HepG2 (cell line): Measurements from ENCODE around the gene TOR1B. TPM values are rescaled to one million over a fixed set of nuclear protein-coding genes. Genes with fewer than 3 reads are reported as not detected.

Experiments used
- ATAC-seq: fragments of 200-7000 bp; cut with Tn5 transposase; 3 replicates; pipeline ENCODE4 v1.9.1; 2020; ENCODE audit warnings: mild to moderate bottlenecking, moderate library complexity
- BruUV-seq: library from RNA; stranded (reverse); fragments of 400-500 nt; replicated peaks from 2 replicates; lab custom pipeline; 2021; lab: Mats Ljungman, UMichigan
- CTCF ChIA-PET: fragments of 300-600 bp; formaldehyde crosslinking; extraction: SDS; loops from one replicate; lab custom pipeline; 2021; ENCODE audit warnings: low total read pairs, inconsistent platforms, low intra/inter-chr PET ratio; lab: Yijun Ruan, JAX
- POLR2A ChIA-PET: fragments of 350-600 bp; sonication (Branson Sonifier 250); formaldehyde crosslinking; loops from one replicate; lab custom pipeline; 2020; ENCODE audit warnings: antibody characterized with exemption, inconsistent platforms; lab: Yijun Ruan, JAX
- DNase-seq: peaks from one replicate; pipeline ENCODE4 v3.0.0-alpha.2; 2015; ENCODE audit warnings: low spot score
- FAIRE-seq: peaks from 3 replicates; lab custom pipeline; 2011; peaks lifted over from hg19 to GRCh38; lab: Jason Lieb, UNC
- H2AFZ ChIP-seq: one replicate; pipeline ENCODE4 v1.6.1; 2011; ENCODE audit warnings: low read length, inconsistent platforms
- H3K27ac ChIP-seq: fragments of 300-600 bp; 3 replicates; pipeline ENCODE4 v1.8.0; 2011; ENCODE audit warnings: mixed run types, mild to moderate bottlenecking, mixed read lengths, low read length, inconsistent platforms; ENCODE audit not compliant: insufficient read depth; ENCODE audit errors: extremely low read length
- H3K27me3 ChIP-seq, 2 experiments: fragments of 200-600 bp in 1 of 2; 2 replicates in 1 of 2; 3 replicates in 1 of 2; pipeline versions ENCODE4 v1.6.0 to v1.8.0; 2011; ENCODE audit warnings: low read length in 2 of 2, mild to moderate bottlenecking in 2 of 2, moderate library complexity in 2 of 2, inconsistent platforms in 1 of 2; ENCODE audit not compliant: insufficient read depth in 2 of 2, control insufficient read depth in 1 of 2
- H3K36me3 ChIP-seq, 2 experiments: fragments of 200-600 bp in 1 of 2; replicated peaks in 1 of 2; 2 replicates in 1 of 2; 3 replicates in 1 of 2; pipeline versions ENCODE4 v1.5.1 to v1.8.0; 2011; ENCODE audit warnings: low read length in 2 of 2, inconsistent platforms in 1 of 2; ENCODE audit not compliant: insufficient read depth in 2 of 2, control insufficient read depth in 1 of 2
- H3K4me1 ChIP-seq: 2 replicates; pipeline ENCODE4 v1.5.1; 2012; ENCODE audit warnings: low read length, inconsistent platforms; ENCODE audit not compliant: insufficient read depth
- H3K4me2 ChIP-seq: 2 replicates; pipeline ENCODE4 v1.6.0; 2011; ENCODE audit warnings: low read depth, low read length, inconsistent platforms
- H3K4me3 ChIP-seq, 3 experiments: fragments of 200-600 bp in 1 of 3; sonication (generic), shearing (Covaris generic) in 1 of 3; replicated peaks in 1 of 3; 2 replicates each; pipeline ENCODE4 v1.5.1; 2011 to 2016; ENCODE audit warnings: low read length in 3 of 3, inconsistent platforms in 2 of 3, low read depth in 2 of 3, mild to moderate bottlenecking in 2 of 3, control low read depth in 1 of 3, mixed read lengths in 1 of 3; ENCODE audit not compliant: insufficient read depth in 1 of 3
- H3K79me2 ChIP-seq: one replicate; pipeline ENCODE4 v1.6.1; 2011; ENCODE audit warnings: low read length, inconsistent platforms; ENCODE audit not compliant: insufficient read depth
- H3K9ac ChIP-seq: 2 replicates; pipeline ENCODE4 v1.6.0; 2011; ENCODE audit warnings: mild to moderate bottlenecking, low read depth, low read length, inconsistent platforms; ENCODE audit not compliant: insufficient read depth
- H3K9me3 ChIP-seq: 2 replicates; pipeline ENCODE4 v1.5.1; 2012; ENCODE audit warnings: mild to moderate bottlenecking, low read length
- H4K20me1 ChIP-seq: 2 replicates; pipeline ENCODE4 v1.6.0; 2011; ENCODE audit warnings: inconsistent platforms, mild to moderate bottlenecking, low read length, moderate library complexity; ENCODE audit not compliant: insufficient read depth
- GTF2F1 ChIP-seq: fragments of 150-350 bp; IDR thresholded peaks from 2 replicates; pipeline ENCODE4 v1.6.1; 2014; ENCODE audit warnings: low read length
- KDM2A ChIP-seq: sonication (generic); formaldehyde crosslinking; IDR thresholded peaks from 2 replicates; pipeline ENCODE4 v1.4.0; 2020; ENCODE audit warnings: low read depth, missing genetic modification reagents, borderline replicate concordance
- KLF13 ChIP-seq: sonication (generic); formaldehyde crosslinking; IDR thresholded peaks from 2 replicates; pipeline ENCODE4 v1.4.0; 2020; ENCODE audit warnings: mild to moderate bottlenecking, missing genetic modification reagents
- MAX ChIP-seq: IDR thresholded peaks from 2 replicates; pipeline ENCODE4 v1.6.1; 2012; ENCODE audit warnings: inconsistent platforms
- NR0B2 ChIP-seq: sonication (generic); formaldehyde crosslinking; IDR thresholded peaks from 2 replicates; pipeline ENCODE4 v1.4.0; 2020; ENCODE audit warnings: mild to moderate bottlenecking, missing genetic modification reagents
- PAWR ChIP-seq: sonication (generic); formaldehyde crosslinking; IDR thresholded peaks from 2 replicates; pipeline ENCODE4 v1.4.0; 2020; ENCODE audit warnings: missing genetic modification reagents, mild to moderate bottlenecking, borderline replicate concordance
- REL ChIP-seq: sonication (generic); formaldehyde crosslinking; conservative IDR thresholded peaks from 2 replicates; pipeline ENCODE4 v1.8.0; 2022; ENCODE audit warnings: mild to moderate bottlenecking, missing genetic modification reagents, moderate library complexity
- ZNF10 ChIP-seq: sonication (generic); formaldehyde crosslinking; IDR thresholded peaks from 2 replicates; pipeline ENCODE4 v1.4.0; 2020; ENCODE audit warnings: mild to moderate bottlenecking, low read depth, missing genetic modification reagents, borderline replicate concordance
- ZNF263 ChIP-seq: sonication (generic); formaldehyde crosslinking; IDR thresholded peaks from 2 replicates; pipeline ENCODE4 v1.4.0; 2020; ENCODE audit warnings: missing genetic modification reagents
- ZNF879 ChIP-seq: sonication (generic); formaldehyde crosslinking; IDR thresholded peaks from 2 replicates; pipeline ENCODE4 v1.8.1; 2023; ENCODE audit warnings: missing genetic modification reagents
- WGBS: methylation state at CpG from one replicate; pipeline ENCODE4 v1.1.6; 2017; ENCODE audit warnings: low lambda C conversion rate; 5-methylcytosine and 5-hydroxymethylcytosine counted together
- in situ Hi-C: cut with HindIII; loops from 2 replicates; pipeline ENCODE4 v1.10.0; 2017; ENCODE audit warnings: low pct_unique_long_range_greater_than_20kb; ENCODE audit not compliant: extremely low pct_ligation_motif_present
- intact Hi-C: fragments of 100-400 bp; cut with micrococcal nuclease; formaldehyde crosslinking; loops from one replicate; pipeline ENCODE4 v1.10.0; 2022; ENCODE audit not compliant: unreplicated experiment
- polyA plus RNA-seq, 8 experiments: library from polyadenylated mRNA; depleted of rRNA in 3 of 8; stranded (reverse) in 7 of 8; unstranded in 1 of 8; fragments of >200 nt; fragmentation: Illumina TruSeq in 4 of 8; extraction: Trizol in 4 of 8; gene quantifications; 2 replicates each; pipeline versions ENCODE4 v1.2.1 to v1.2.3, GENCODE V29; 2011 to 2016; ENCODE audit warnings: low read depth in 4 of 8, missing spikeins in 1 of 8, mixed read lengths in 1 of 8; ENCODE audit not compliant: insufficient read depth in 1 of 8
- total RNA-seq, 5 experiments: library from RNA; depleted of rRNA; stranded (reverse); fragments of >200 nt; fragmentation: Illumina TruSeq; extraction: Trizol; gene quantifications; 2 replicates each; pipeline ENCODE4 v1.2.3, GENCODE V29; 2016; ENCODE audit warnings: low read depth in 1 of 5
- TF ChIP-seq, protein P1 (sequence below): IDR thresholded peaks from 2 replicates; pipeline ENCODE4 v1.6.1; 2016; ENCODE audit warnings: low read depth
- TF ChIP-seq, protein P2 (sequence below): fragments of 450-650 bp; IDR thresholded peaks from 2 replicates; pipeline ENCODE4 v1.6.1; 2017; ENCODE audit warnings: mild to moderate bottlenecking
- TF ChIP-seq, protein P3 (sequence below): sonication (generic); formaldehyde crosslinking; IDR thresholded peaks from 2 replicates; pipeline ENCODE4 v1.4.0; 2020; ENCODE audit warnings: mild to moderate bottlenecking, missing genetic modification reagents
- TF ChIP-seq, protein P4 (sequence below): sonication (generic); formaldehyde crosslinking; IDR thresholded peaks from 2 replicates; pipeline ENCODE4 v1.8.0; 2022; ENCODE audit warnings: mild to moderate bottlenecking, missing genetic modification reagents

Gene TOR1B
- total and polyA plus RNA-seq, 2 of the 13 experiments (the other 11 are each of a cell fraction or from before 2014, with no cell fraction given) = 18.1 to 21.3 TPM

- no TSS peak for BruUV-seq
- ATAC-seq (no peak), DNase-seq (no peak), FAIRE-seq (no peak)
- no peaks in the 10 kb centered on the region for H3K4me1 ChIP-seq
- ChIA-PET POLR2A (no interaction called here), CTCF (no interaction called here)
- H3K9me3 ChIP-seq = no peaks in the 10 kb centered on the region
- no peak overlapping the region for H3K9ac ChIP-seq
- no peak overlapping the region for H2AFZ ChIP-seq
- no peak overlapping the region for H3K27ac ChIP-seq
- WGBS = 59% methylated on average over 2 of the region's 2 CpGs
- H3K79me2 ChIP-seq = no peaks in the 10 kb centered on the region
- intact Hi-C loops = no loop called here
- no peak overlapping the region for H3K4me2 ChIP-seq
- TF ChIP-seq ZNF879 (CRISPR knock-in tag) (no peak), ZNF10 (CRISPR knock-in tag) (no peak), KLF13 (CRISPR knock-in tag) (no peak), KDM2A (CRISPR knock-in tag) (no peak), ZNF263 (CRISPR knock-in tag) (no peak), NR0B2 (CRISPR knock-in tag) (no peak), PAWR (CRISPR knock-in tag) (no peak), REL (CRISPR knock-in tag) (no peak), GTF2F1 (no peak), MAX (no peak)
- TF ChIP-seq, protein P1, sequence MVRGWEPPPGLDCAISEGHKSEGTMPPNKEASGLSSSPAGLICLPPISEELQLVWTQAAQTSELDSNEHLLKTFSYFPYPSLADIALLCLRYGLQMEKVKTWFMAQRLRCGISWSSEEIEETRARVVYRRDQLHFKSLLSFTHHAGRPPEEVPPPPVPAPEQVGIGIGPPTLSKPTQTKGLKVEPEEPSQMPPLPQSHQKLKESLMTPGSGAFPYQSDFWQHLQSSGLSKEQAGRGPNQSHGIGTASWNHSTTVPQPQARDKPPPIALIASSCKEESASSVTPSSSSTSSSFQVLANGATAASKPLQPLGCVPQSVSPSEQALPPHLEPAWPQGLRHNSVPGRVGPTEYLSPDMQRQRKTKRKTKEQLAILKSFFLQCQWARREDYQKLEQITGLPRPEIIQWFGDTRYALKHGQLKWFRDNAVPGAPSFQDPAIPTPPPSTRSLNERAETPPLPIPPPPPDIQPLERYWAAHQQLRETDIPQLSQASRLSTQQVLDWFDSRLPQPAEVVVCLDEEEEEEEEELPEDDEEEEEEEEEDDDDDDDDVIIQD (CRISPR knock-in tag) = no peak
- TF ChIP-seq, protein P2, sequence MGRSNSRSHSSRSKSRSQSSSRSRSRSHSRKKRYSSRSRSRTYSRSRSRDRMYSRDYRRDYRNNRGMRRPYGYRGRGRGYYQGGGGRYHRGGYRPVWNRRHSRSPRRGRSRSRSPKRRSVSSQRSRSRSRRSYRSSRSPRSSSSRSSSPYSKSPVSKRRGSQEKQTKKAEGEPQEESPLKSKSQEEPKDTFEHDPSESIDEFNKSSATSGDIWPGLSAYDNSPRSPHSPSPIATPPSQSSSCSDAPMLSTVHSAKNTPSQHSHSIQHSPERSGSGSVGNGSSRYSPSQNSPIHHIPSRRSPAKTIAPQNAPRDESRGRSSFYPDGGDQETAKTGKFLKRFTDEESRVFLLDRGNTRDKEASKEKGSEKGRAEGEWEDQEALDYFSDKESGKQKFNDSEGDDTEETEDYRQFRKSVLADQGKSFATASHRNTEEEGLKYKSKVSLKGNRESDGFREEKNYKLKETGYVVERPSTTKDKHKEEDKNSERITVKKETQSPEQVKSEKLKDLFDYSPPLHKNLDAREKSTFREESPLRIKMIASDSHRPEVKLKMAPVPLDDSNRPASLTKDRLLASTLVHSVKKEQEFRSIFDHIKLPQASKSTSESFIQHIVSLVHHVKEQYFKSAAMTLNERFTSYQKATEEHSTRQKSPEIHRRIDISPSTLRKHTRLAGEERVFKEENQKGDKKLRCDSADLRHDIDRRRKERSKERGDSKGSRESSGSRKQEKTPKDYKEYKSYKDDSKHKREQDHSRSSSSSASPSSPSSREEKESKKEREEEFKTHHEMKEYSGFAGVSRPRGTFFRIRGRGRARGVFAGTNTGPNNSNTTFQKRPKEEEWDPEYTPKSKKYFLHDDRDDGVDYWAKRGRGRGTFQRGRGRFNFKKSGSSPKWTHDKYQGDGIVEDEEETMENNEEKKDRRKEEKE = no peak
- TF ChIP-seq, protein P3, sequence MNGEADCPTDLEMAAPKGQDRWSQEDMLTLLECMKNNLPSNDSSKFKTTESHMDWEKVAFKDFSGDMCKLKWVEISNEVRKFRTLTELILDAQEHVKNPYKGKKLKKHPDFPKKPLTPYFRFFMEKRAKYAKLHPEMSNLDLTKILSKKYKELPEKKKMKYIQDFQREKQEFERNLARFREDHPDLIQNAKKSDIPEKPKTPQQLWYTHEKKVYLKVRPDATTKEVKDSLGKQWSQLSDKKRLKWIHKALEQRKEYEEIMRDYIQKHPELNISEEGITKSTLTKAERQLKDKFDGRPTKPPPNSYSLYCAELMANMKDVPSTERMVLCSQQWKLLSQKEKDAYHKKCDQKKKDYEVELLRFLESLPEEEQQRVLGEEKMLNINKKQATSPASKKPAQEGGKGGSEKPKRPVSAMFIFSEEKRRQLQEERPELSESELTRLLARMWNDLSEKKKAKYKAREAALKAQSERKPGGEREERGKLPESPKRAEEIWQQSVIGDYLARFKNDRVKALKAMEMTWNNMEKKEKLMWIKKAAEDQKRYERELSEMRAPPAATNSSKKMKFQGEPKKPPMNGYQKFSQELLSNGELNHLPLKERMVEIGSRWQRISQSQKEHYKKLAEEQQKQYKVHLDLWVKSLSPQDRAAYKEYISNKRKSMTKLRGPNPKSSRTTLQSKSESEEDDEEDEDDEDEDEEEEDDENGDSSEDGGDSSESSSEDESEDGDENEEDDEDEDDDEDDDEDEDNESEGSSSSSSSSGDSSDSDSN (CRISPR knock-in tag) = no peak
- TF ChIP-seq, protein P4, sequence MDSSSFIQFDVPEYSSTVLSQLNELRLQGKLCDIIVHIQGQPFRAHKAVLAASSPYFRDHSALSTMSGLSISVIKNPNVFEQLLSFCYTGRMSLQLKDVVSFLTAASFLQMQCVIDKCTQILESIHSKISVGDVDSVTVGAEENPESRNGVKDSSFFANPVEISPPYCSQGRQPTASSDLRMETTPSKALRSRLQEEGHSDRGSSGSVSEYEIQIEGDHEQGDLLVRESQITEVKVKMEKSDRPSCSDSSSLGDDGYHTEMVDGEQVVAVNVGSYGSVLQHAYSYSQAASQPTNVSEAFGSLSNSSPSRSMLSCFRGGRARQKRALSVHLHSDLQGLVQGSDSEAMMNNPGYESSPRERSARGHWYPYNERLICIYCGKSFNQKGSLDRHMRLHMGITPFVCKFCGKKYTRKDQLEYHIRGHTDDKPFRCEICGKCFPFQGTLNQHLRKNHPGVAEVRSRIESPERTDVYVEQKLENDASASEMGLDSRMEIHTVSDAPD (CRISPR knock-in tag) = no peak
- H3K36me3 ChIP-seq = 0 out of 5 replicates have a peak, but pooled peaks cover 0 to 2% of the 10 kb centered on the region in 2 experiments
- H4K20me1 ChIP-seq = no peaks in the 10 kb centered on the region
- no peaks in the 10 kb centered on the region for H3K27me3 ChIP-seq
- in situ Hi-C loops = no loop called here
- no peak overlapping the region for H3K4me3 ChIP-seq
Measured at GRCh38 chr9:129845373-129845772, 42.4 kb downstream of the TOR1B start.
